ENCODE results near the gene BCL2L12. TPM values are rescaled to one million over a fixed set of nuclear protein-coding genes. Genes with fewer than 3 reads are reported as not detected.
"Not testable (repeated sequence)": the region's sequence is repeated elsewhere in the genome, so short reads cannot be mapped to it uniquely, and the experiment has no call there.

Gene BCL2L12
- total RNA-seq, 4 donors from 2014 or later, result 4.2 to 9.9 (median 6.0) TPM

DNA sequence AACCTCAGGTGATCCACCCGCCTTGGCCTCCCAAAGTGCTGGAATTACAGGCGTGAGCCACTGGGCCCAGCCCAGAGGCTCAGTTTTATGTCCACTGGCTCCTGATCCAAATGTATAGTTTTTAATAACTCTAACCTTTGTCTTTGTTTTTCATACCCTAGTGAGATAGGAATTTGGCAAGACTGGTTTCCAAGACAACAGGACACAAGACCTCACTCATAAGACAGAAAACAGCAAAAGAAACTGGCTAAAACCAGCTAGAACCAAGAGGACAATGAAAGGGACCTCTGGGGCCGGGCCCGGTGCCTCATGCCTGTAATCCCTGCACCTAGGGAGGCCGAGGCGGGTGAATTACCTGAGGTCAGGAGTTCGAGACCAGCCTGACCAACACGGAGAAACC, 52.8 kb downstream of the BCL2L12 start:
- H3K9me3 ChIP-seq, result no peaks in the 10 kb centered on the region
- peaks cover 0 to 4% (median 0%) of the 10 kb centered on the region in 4 donors for H3K27me3 ChIP-seq
- no peaks in the 10 kb centered on the region for H3K36me3 ChIP-seq
- DNase-seq (ENCODE audit: extremely low spot score), result no peak
- no peak overlapping the region for H3K27ac ChIP-seq (replicated peaks in 1 of 4)
- TF ChIP-seq CTCF (IDR thresholded peaks at IDR 0.05) (no peak), EP300 (IDR thresholded peaks at IDR 0.05) (no peak), POLR2AphosphoS5 (IDR thresholded peaks at IDR 0.05) (no peak), POLR2A (IDR thresholded peaks at IDR 0.05; ENCODE audit: low read depth) (no peak)
- H3K4me3 ChIP-seq, result no peak overlapping the region
- 87% methylated on average over 8 of the region's 8 CpGs for WGBS
- intact Hi-C loops (cut with DNase I), result no loop called here
- peaks cover 0 to 11% (median 0%) of the 10 kb centered on the region in 4 donors for H3K4me1 ChIP-seq

DNA sequence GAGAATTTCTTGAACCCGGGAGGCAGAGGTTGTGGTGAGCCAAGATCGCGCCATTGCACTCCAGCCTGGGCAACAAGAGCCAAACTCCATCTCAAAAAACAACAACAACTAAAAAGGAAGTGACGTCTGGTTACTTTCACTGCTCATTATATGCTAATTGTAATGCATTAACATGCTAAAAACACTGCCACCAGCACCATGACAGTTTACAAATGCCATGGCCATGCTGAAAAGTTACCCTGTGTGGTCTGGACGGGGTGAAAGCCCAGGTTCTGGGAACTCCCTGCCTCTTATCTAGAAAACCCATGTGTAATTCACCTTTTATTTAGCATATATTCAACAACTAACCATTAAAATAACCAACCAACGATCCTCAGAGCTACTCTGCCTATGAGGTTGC, 53.3 kb downstream of the BCL2L12 start:
- H3K4me1 ChIP-seq, result peaks cover 0 to 11% (median 0%) of the 10 kb centered on the region in 4 donors
- WGBS, result 80% methylated on average over 6 of the region's 6 CpGs
- peaks cover 0 to 4% (median 0%) of the 10 kb centered on the region in 4 donors for H3K27me3 ChIP-seq
- H3K27ac ChIP-seq (replicated peaks in 1 of 4), result no peak overlapping the region
- no peak for DNase-seq (ENCODE audit: extremely low spot score)
- H3K36me3 ChIP-seq, result no peaks in the 10 kb centered on the region
- no peaks in the 10 kb centered on the region for H3K9me3 ChIP-seq
- no peak overlapping the region for H3K4me3 ChIP-seq
- TF ChIP-seq EP300 (IDR thresholded peaks at IDR 0.05) (no peak), POLR2AphosphoS5 (IDR thresholded peaks at IDR 0.05) (no peak), CTCF (IDR thresholded peaks at IDR 0.05) (no peak), POLR2A (IDR thresholded peaks at IDR 0.05; ENCODE audit: low read depth) (no peak)
- intact Hi-C loops (cut with DNase I), result no loop called here

GRCh38 chr19:49719420-49719819, 53.7 kb downstream of the BCL2L12 start:
- H3K4me3 ChIP-seq; DNase-seq (ENCODE audit: extremely low spot score); H3K27me3 ChIP-seq; H3K9me3 ChIP-seq; H3K36me3 ChIP-seq; H3K27ac ChIP-seq (replicated peaks in 1 of 4); intact Hi-C loops (cut with DNase I): not testable (repeated sequence)
- H3K4me1 ChIP-seq, result peaks cover 0 to 11% (median 0%) of the 10 kb centered on the region in 4 donors
- WGBS, result 81% methylated on average over 22 of the region's 22 CpGs

Small RNA genes lying within 50 kb of the gene (small RNA-seq; reads per million reads assigned to genes)
- 0 reads per million in 3 donors for gene MIR5088

Other genes with a start within 250 kb of the BCL2L12 start
- not detected for gene PTH2, start 242.5 kb upstream of the BCL2L12 start, total RNA-seq
- not detected for gene GFY, start 240.5 kb upstream of the BCL2L12 start, total RNA-seq
- 1 to 10 TPM in 2 of 4 donors, under 1 TPM in 2; 0.83 to 5.2 (median 1.3) TPM for gene SLC17A7, start 224.4 kb upstream of the BCL2L12 start, total RNA-seq
- 10 to 100 TPM; 73.6 to 84.0 (median 78.4) TPM for gene PIH1D1, start 214.1 kb upstream of the BCL2L12 start, total RNA-seq
- gene ALDH16A1, start 212.7 kb upstream of the BCL2L12 start, total RNA-seq, result 10 to 100 TPM; 22.1 to 29.1 (median 26.2) TPM
- 10 to 100 TPM in 2 of 4 donors, 1 to 10 TPM in 2; 5.5 to 11.5 (median 10.4) TPM for gene FLT3LG, start 191.7 kb upstream of the BCL2L12 start, total RNA-seq
- 1,000 to 10,000 TPM; 1,843 to 3,096 (median 2,688) TPM for gene RPL13A, start 178.3 kb upstream of the BCL2L12 start, total RNA-seq
- 1,000 to 10,000 TPM; 1,719 to 5,089 (median 3,692) TPM for gene RPS11, start 169.5 kb upstream of the BCL2L12 start, total RNA-seq
- 100 to 1,000 TPM; 108 to 234 (median 170) TPM for gene FCGRT, start 153.3 kb upstream of the BCL2L12 start, total RNA-seq
- gene RCN3, start 137.9 kb upstream of the BCL2L12 start, total RNA-seq, result 10 to 100 TPM in 3 of 4 donors, 1 to 10 TPM in 1; 9.8 to 22.4 (median 18.0) TPM
- 10 to 100 TPM; 51.0 to 71.6 (median 59.2) TPM for gene NOSIP, start 85.4 kb upstream of the BCL2L12 start, total RNA-seq
- 1 to 10 TPM in 2 of 4 donors, under 1 TPM in 1, not detected in 1; 0.17 to 2.5 (median 1.6) TPM for gene PRRG2, start 84.6 kb upstream of the BCL2L12 start, total RNA-seq
- gene PRR12, start 74.8 kb upstream of the BCL2L12 start, total RNA-seq, result 10 to 100 TPM in 3 of 4 donors, 1 to 10 TPM in 1; 9.4 to 29.1 (median 16.3) TPM
- gene RRAS, start 25.8 kb upstream of the BCL2L12 start, total RNA-seq, result 100 to 1,000 TPM; 134 to 205 (median 187) TPM
- gene SCAF1, start 23.7 kb upstream of the BCL2L12 start, total RNA-seq, result 10 to 100 TPM; 19.2 to 50.9 (median 30.9) TPM
- gene IRF3, start 76 bp upstream of the BCL2L12 start, total RNA-seq, result 10 to 100 TPM; 38.8 to 61.7 (median 56.7) TPM
- gene PRMT1, start 11.3 kb downstream of the BCL2L12 start, total RNA-seq, result 100 to 1,000 TPM; 102 to 191 (median 144) TPM
- 1 to 10 TPM in 3 of 4 donors, under 1 TPM in 1; 0.83 to 4.1 (median 2.5) TPM for gene ADM5, start 23.7 kb downstream of the BCL2L12 start, total RNA-seq
- gene CPT1C, start 25.2 kb downstream of the BCL2L12 start, total RNA-seq, result 1 to 10 TPM; 2.7 to 6.6 (median 3.9) TPM
- under 1 TPM in 1 of 4 donors, not detected in 3; 0.57 TPM for gene TSKS, start 97.4 kb downstream of the BCL2L12 start, total RNA-seq
- gene AP2A1, start 101.1 kb downstream of the BCL2L12 start, total RNA-seq, result 100 to 1,000 TPM in 1 of 4 donors, 10 to 100 TPM in 3; 56.9 to 114 (median 87.8) TPM
- gene FUZ, start 147.4 kb downstream of the BCL2L12 start, total RNA-seq, result 10 to 100 TPM; 14.1 to 38.0 (median 23.4) TPM
- 10 to 100 TPM; 22.5 to 36.0 (median 34.1) TPM for gene MED25, start 152.4 kb downstream of the BCL2L12 start, total RNA-seq
- 100 to 1,000 TPM in 1 of 4 donors, 10 to 100 TPM in 3; 60.5 to 102 (median 84.4) TPM for gene PTOV1, start 185.2 kb downstream of the BCL2L12 start, total RNA-seq
- gene PNKP, start 201.6 kb downstream of the BCL2L12 start, total RNA-seq, result 10 to 100 TPM; 21.4 to 43.7 (median 27.8) TPM
- 10 to 100 TPM; 15.4 to 30.6 (median 21.9) TPM for gene AKT1S1, start 211.4 kb downstream of the BCL2L12 start, total RNA-seq
- gene TBC1D17, start 211.8 kb downstream of the BCL2L12 start, total RNA-seq, result 10 to 100 TPM; 35.1 to 60.9 (median 44.0) TPM
- under 1 TPM in 2 of 4 donors, not detected in 2; 0.34 to 0.50 TPM for gene IL4I1, start 231.0 kb downstream of the BCL2L12 start, total RNA-seq